Activated CD4-positive, alpha-beta T cell treated with anti-CD3 and anti-CD28 coated beads, Interleukin-10, Interleukin-2, amounts not matched to agents 100 ng/mL and 50 ng/mL, durations not matched to agents 16 hours and 8 hours (primary cell): ENCODE results near the gene SASH1.

Source experiments
- DNase-seq: peaks from one replicate; pipeline ENCODE4 v3.0.0-alpha.2; 2020

Gene SASH1

GRCh38 chr6:148342350-148343046 lies at the start of gene SASH1:
Gene SASH1 (plus strand): TSS chr6:148342838. CDS start chr6:148343068, 230 bp downstream.
- peak; percentile 11 for DNase-seq

GRCh38 chr6:148293181-148293995 lies 49.2 kb upstream of the SASH1 start:
- DNase-seq, result no peak

GRCh38 chr6:148294059-148294458 lies 48.6 kb upstream of the SASH1 start:
- DNase-seq, result no peak

- DNase-seq, result no peak
Measured at GRCh38 chr6:148295261-148295887, 47.3 kb upstream of the SASH1 start.

GRCh38 chr6:148296771-148297170 lies 45.9 kb upstream of the SASH1 start:
- no peak for DNase-seq

- no peak for DNase-seq
Measured at GRCh38 chr6:148298683-148299082, 44.0 kb upstream of the SASH1 start.

GRCh38 chr6:148303616-148304015 lies 39.0 kb upstream of the SASH1 start:
- DNase-seq, result no peak

- DNase-seq, result no peak
Measured at GRCh38 chr6:148304976-148305375, 37.7 kb upstream of the SASH1 start.

GRCh38 chr6:148306286-148306685 lies 36.4 kb upstream of the SASH1 start:
- DNase-seq, result no peak

GRCh38 chr6:148307405-148307804 lies 35.2 kb upstream of the SASH1 start:
- DNase-seq, result no peak

GRCh38 chr6:148309301-148309700 lies 33.3 kb upstream of the SASH1 start:
- DNase-seq, result no peak

- no peak for DNase-seq
Measured at GRCh38 chr6:148311966-148312669, 30.5 kb upstream of the SASH1 start.

GRCh38 chr6:148313488-148313887 lies 29.1 kb upstream of the SASH1 start:
- no peak for DNase-seq

GRCh38 chr6:148316308-148316707 lies 26.3 kb upstream of the SASH1 start:
- DNase-seq, result no peak

- DNase-seq, result no peak
Measured at GRCh38 chr6:148317051-148317450, 25.6 kb upstream of the SASH1 start.

- DNase-seq, result no peak
Measured at GRCh38 chr6:148317739-148318138, 24.9 kb upstream of the SASH1 start.

- DNase-seq, result no peak
Measured at GRCh38 chr6:148322704-148323103, 19.9 kb upstream of the SASH1 start.

GRCh38 chr6:148323344-148323743 lies 19.3 kb upstream of the SASH1 start:
- DNase-seq, result no peak

- DNase-seq, result no peak
Measured at GRCh38 chr6:148324297-148324985, 18.2 kb upstream of the SASH1 start.

- no peak for DNase-seq
Measured at GRCh38 chr6:148325316-148326068, 17.1 kb upstream of the SASH1 start.

- DNase-seq, result no peak
Measured at GRCh38 chr6:148328876-148329555, 13.6 kb upstream of the SASH1 start.
